GM12873 (cell line): ENCODE data around the gene IL1F10.

Experiments used
- TF ChIP-seq, protein P1 (sequence below): IDR thresholded peaks from 2 replicates; pipeline ENCODE4 v1.5.1; 2012; ENCODE audit warnings: low read depth, mild to moderate bottlenecking, moderate library complexity, low read length, control low read depth; ENCODE audit not compliant: insufficient read depth; ENCODE audit errors: missing control alignments

Gene IL1F10

GRCh38 chr2:113123726-113124125 is 56.0 kb downstream of the IL1F10 start:
- TF ChIP-seq, protein P1, sequence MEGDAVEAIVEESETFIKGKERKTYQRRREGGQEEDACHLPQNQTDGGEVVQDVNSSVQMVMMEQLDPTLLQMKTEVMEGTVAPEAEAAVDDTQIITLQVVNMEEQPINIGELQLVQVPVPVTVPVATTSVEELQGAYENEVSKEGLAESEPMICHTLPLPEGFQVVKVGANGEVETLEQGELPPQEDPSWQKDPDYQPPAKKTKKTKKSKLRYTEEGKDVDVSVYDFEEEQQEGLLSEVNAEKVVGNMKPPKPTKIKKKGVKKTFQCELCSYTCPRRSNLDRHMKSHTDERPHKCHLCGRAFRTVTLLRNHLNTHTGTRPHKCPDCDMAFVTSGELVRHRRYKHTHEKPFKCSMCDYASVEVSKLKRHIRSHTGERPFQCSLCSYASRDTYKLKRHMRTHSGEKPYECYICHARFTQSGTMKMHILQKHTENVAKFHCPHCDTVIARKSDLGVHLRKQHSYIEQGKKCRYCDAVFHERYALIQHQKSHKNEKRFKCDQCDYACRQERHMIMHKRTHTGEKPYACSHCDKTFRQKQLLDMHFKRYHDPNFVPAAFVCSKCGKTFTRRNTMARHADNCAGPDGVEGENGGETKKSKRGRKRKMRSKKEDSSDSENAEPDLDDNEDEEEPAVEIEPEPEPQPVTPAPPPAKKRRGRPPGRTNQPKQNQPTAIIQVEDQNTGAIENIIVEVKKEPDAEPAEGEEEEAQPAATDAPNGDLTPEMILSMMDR = no peak

DNA sequence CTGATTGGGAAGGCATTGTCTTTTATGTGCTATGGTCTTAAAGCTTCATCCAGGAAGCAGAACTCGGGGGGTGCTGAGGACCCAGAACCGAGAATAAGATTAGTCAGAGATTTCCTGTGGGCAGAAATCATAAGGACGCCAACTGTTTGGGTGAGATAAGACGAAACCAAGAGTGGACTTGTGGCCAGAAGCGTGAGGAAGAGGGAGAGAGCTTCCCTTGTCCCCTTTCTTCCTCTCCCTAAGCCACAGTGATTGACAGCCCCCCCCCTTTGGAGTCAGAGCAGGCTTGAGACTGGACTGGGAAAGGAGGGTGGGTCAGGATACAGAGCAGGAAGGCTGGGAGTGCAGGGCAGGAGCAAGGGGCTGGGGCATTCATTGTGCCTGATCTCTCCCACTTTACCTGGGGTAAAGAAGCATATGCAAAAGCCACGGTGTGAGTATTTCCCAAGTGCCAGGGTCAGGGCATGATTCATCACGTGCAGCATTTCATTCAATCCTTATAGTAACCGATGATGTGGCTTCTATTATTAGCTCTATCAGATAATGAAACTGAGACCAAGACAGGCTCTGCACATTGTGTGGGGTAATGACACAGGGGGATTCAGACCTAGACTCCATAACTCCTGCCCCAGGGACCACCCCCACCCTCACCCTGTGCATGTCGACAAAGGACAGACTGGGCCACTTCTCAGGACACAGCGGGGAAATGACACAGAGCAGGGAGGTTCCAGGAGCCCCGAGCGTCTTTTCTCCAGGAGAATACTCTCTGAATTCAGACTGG is 56.6 kb downstream of the IL1F10 start:
- TF ChIP-seq, protein P1 = no peak
